DND-41 (cell line): ENCODE results near the gene SGCD.

ENCODE experiments used
- ATAC-seq: fragments of 200-7000 bp; cut with Tn5 transposase; 3 replicates; pipeline ENCODE4 v1.9.1; 2021; ENCODE audit warnings: low read depth; ENCODE audit not compliant: insufficient read depth
- DNase-seq: peaks from one replicate; pipeline ENCODE4 v3.0.0-alpha.2; 2020
- H2AFZ ChIP-seq: 2 replicates; pipeline ENCODE4 v1.6.0; 2012; ENCODE audit warnings: low read depth, low read length
- H3K27ac ChIP-seq: 2 replicates; pipeline ENCODE4 v1.5.1; 2012; ENCODE audit warnings: low read length, inconsistent platforms
- H3K27me3 ChIP-seq: fragments of 200-600 bp; sonication (generic); 2 replicates; pipeline ENCODE4 v1.6.0; 2012; ENCODE audit warnings: low read length, mild to moderate bottlenecking, inconsistent platforms; ENCODE audit not compliant: insufficient read depth, poor library complexity
- H3K36me3 ChIP-seq: 2 replicates; pipeline ENCODE4 v1.5.1; 2012; ENCODE audit warnings: low read length, inconsistent platforms; ENCODE audit not compliant: insufficient read depth
- H3K4me1 ChIP-seq: 2 replicates; pipeline ENCODE4 v1.5.1; 2012; ENCODE audit warnings: mild to moderate bottlenecking, low read length; ENCODE audit not compliant: insufficient read depth
- H3K4me2 ChIP-seq: 2 replicates; pipeline ENCODE4 v1.6.0; 2012; ENCODE audit warnings: mild to moderate bottlenecking, moderate library complexity, low read length, inconsistent platforms; ENCODE audit not compliant: insufficient read depth
- H3K4me3 ChIP-seq, 2 experiments: fragments of 200-600 bp in 1 of 2; shearing (Covaris generic) in 1 of 2; 2 replicates each; pipeline ENCODE4 v1.5.1; 2012 to 2016; ENCODE audit warnings: inconsistent platforms in 2 of 2, low read length in 2 of 2, mild to moderate bottlenecking in 2 of 2, low read depth in 1 of 2, moderate library complexity in 1 of 2
- H3K79me2 ChIP-seq: 2 replicates; pipeline ENCODE4 v1.6.0; 2012; ENCODE audit warnings: low read length, inconsistent platforms; ENCODE audit not compliant: insufficient read depth
- H3K9ac ChIP-seq: 2 replicates; pipeline ENCODE4 v1.6.0; 2012; ENCODE audit warnings: low read depth, mild to moderate bottlenecking, inconsistent platforms, low read length, moderate library complexity
- H3K9me3 ChIP-seq: 2 replicates; pipeline ENCODE4 v1.5.1; 2012; ENCODE audit warnings: low read length, moderate library complexity, mild to moderate bottlenecking, inconsistent platforms; ENCODE audit not compliant: insufficient read depth, severe bottlenecking
- H4K20me1 ChIP-seq: 2 replicates; pipeline ENCODE4 v1.6.0; 2012; ENCODE audit warnings: low read length; ENCODE audit not compliant: insufficient read depth
- CTCF ChIP-seq: IDR thresholded peaks from 2 replicates; pipeline ENCODE4 v1.5.1; 2012; ENCODE audit warnings: borderline replicate concordance, low read length, moderate library complexity, mild to moderate bottlenecking; ENCODE audit not compliant: poor library complexity, severe bottlenecking; ENCODE audit errors: extremely low read depth
- EZH2 ChIP-seq: IDR thresholded peaks from 3 replicates; pipeline ENCODE4 v1.6.1; 2012; ENCODE audit warnings: borderline replicate concordance, low read depth, mild to moderate bottlenecking, moderate library complexity, low read length, inconsistent platforms; ENCODE audit not compliant: severe bottlenecking

SGCD gene

DNA sequence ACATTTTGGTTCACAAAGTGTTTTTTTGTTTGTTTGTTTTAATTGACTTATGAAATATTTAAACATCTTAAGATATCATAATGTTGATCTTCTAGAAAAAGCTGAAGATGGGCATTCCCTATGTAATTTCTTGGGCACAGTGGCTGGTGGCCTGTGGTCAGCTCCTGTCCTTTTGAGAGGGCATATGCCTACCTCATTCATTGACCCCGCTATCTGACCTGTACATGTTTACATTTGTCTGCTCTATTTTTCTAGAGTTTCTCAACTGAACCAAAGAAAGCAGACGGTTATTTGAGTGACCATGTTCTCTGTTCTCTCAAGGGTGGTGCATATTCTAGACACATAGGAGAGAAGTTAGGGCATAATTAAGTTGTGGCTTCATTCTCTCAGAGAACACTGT is 5.3 kb downstream of the SGCD start:
- ATAC-seq (no peak), DNase-seq (no peak)
- Histone ChIP-seq H3K4me1 (no peaks in the 10 kb centered on the region), H3K27ac (no peak overlapping the region), H3K9me3 (no peaks in the 10 kb centered on the region), H4K20me1 (no peaks in the 10 kb centered on the region), H3K9ac (no peak overlapping the region), H3K79me2 (no peaks in the 10 kb centered on the region), H3K36me3 (no peaks in the 10 kb centered on the region), H2AFZ (no peak overlapping the region), H3K4me3 (no peak overlapping the region), H3K27me3 (no peaks in the 10 kb centered on the region), H3K4me2 (no peak overlapping the region)
- TF ChIP-seq EZH2 (no peak), CTCF (no peak)

- Histone ChIP-seq H3K9me3 (no peaks in the 10 kb centered on the region), H3K27me3 (no peaks in the 10 kb centered on the region), H4K20me1 (no peaks in the 10 kb centered on the region), H3K4me2 (no peak overlapping the region), H3K4me1 (no peaks in the 10 kb centered on the region), H2AFZ (no peak overlapping the region), H3K36me3 (no peaks in the 10 kb centered on the region), H3K9ac (no peak overlapping the region), H3K27ac (no peak overlapping the region), H3K79me2 (no peaks in the 10 kb centered on the region), H3K4me3 (no peak overlapping the region)
- no peak for ATAC-seq
- TF ChIP-seq EZH2 (no peak), CTCF (no peak)
- DNase-seq = no peak
These were observed 12.3 kb downstream of the SGCD start for GRCh38 chr5:156339139-156339841.

GRCh38 chr5:156340893-156341292 is 13.9 kb downstream of the SGCD start:
- no peak for ATAC-seq

More at GRCh38 chr5:156340893-156341292, 13.9 kb downstream of the SGCD start:
- Histone ChIP-seq H3K4me2 (no peak overlapping the region), H3K9me3 (no peaks in the 10 kb centered on the region), H2AFZ (no peak overlapping the region), H3K9ac (no peak overlapping the region), H3K4me3 (no peak overlapping the region), H4K20me1 (no peaks in the 10 kb centered on the region), H3K79me2 (no peaks in the 10 kb centered on the region), H3K4me1 (no peaks in the 10 kb centered on the region), H3K27me3 (no peaks in the 10 kb centered on the region), H3K27ac (no peak overlapping the region), H3K36me3 (no peaks in the 10 kb centered on the region)
- TF ChIP-seq CTCF (no peak), EZH2 (no peak)
- DNase-seq = no peak
